GM12878 (cell line): ENCODE measurements around the gene MSL3. TPM values are rescaled to one million over a fixed set of nuclear protein-coding genes. Genes with fewer than 3 reads are reported as not detected.
A peak's percentile ranks its signal among the peaks of the same experiment; 100 is the strongest.

ENCODE experiments used
- ATAC-seq: fragments of 200-7000 bp; cut with Tn5 transposase; 3 replicates; pipeline ENCODE4 v1.9.1; 2020; ENCODE audit warnings: mild to moderate bottlenecking, moderate library complexity
- BruUV-seq: library from RNA; stranded (reverse); fragments of 400-500 nt; replicated peaks from 2 replicates; lab custom pipeline; 2021; lab: Mats Ljungman, UMichigan
- CTCF ChIA-PET: fragments of 300-600 bp; sonication (Branson Sonifier 250); formaldehyde crosslinking; extraction: SDS; loops from one replicate; lab custom pipeline; 2021; ENCODE audit warnings: inconsistent platforms; lab: Yijun Ruan, JAX
- POLR2A ChIA-PET: fragments of 350-600 bp; formaldehyde crosslinking; extraction: SDS; loops from one replicate; lab custom pipeline; 2021; ENCODE audit warnings: inconsistent platforms; lab: Charles Lee
- RAD21 ChIA-PET: fragments of 300-600 bp; sonication (Branson Sonifier 250); formaldehyde crosslinking; loops from one replicate; lab custom pipeline; 2023; ENCODE audit warnings: antibody characterized with exemption; ENCODE audit not compliant: unreplicated experiment; lab: Charles Lee
- SMC1A ChIA-PET: fragments of 300-600 bp; sonication (Branson Sonifier 250); formaldehyde crosslinking; loops from one replicate; lab custom pipeline; 2023; ENCODE audit not compliant: unreplicated experiment, uncharacterized antibody; lab: Charles Lee
- DNase-seq: peaks from one replicate; pipeline ENCODE4 v3.0.0-alpha.2; 2011; ENCODE audit warnings: low read depth, low spot score
- FAIRE-seq: peaks from 3 replicates; lab custom pipeline; 2011; peaks lifted over from hg19 to GRCh38; lab: Jason Lieb, UNC
- H2AFZ ChIP-seq: 2 replicates; pipeline ENCODE4 v1.6.0; 2011; ENCODE audit warnings: low read depth, low read length, control low read depth; ENCODE audit not compliant: control insufficient read depth
- H3K27ac ChIP-seq: 2 replicates; pipeline ENCODE4 v1.5.1; 2011; ENCODE audit warnings: control low read depth; ENCODE audit not compliant: control insufficient read depth, insufficient read depth
- H3K27me3 ChIP-seq, 2 experiments: replicated peaks in 1 of 2; 2 replicates each; pipeline versions ENCODE4 v1.6.0 to v1.6.1; 2011; ENCODE audit warnings: low read length in 1 of 2; ENCODE audit not compliant: control insufficient read depth in 2 of 2, insufficient read depth in 2 of 2
- H3K36me3 ChIP-seq, 2 experiments: 2 replicates each; pipeline ENCODE4 v1.5.1; 2011; ENCODE audit warnings: low read length in 1 of 2; ENCODE audit not compliant: control insufficient read depth in 2 of 2, insufficient read depth in 2 of 2
- H3K4me1 ChIP-seq: 2 replicates; pipeline ENCODE4 v1.6.1; 2011; ENCODE audit warnings: mild to moderate bottlenecking, low read length, moderate library complexity, mixed read lengths; ENCODE audit not compliant: control insufficient read depth, insufficient read depth
- H3K4me2 ChIP-seq: 2 replicates; pipeline ENCODE4 v1.6.0; 2011; ENCODE audit warnings: control low read depth; ENCODE audit not compliant: control insufficient read depth, insufficient read depth
- H3K4me3 ChIP-seq: fragments of 200-600 bp; sonication (generic); 2 replicates; pipeline ENCODE4 v1.5.1; 2016
- H3K79me2 ChIP-seq: 2 replicates; pipeline ENCODE4 v1.6.0; 2011; ENCODE audit warnings: low read length; ENCODE audit not compliant: control insufficient read depth, insufficient read depth
- H3K9ac ChIP-seq: 2 replicates; pipeline ENCODE4 v1.8.0; 2011; ENCODE audit warnings: low read length, control low read depth, mixed read lengths; ENCODE audit not compliant: control insufficient read depth, insufficient read depth
- H3K9me3 ChIP-seq: replicated peaks from 3 replicates; pipeline ENCODE4 v1.5.1; 2011; ENCODE audit warnings: mild to moderate bottlenecking, low read length; ENCODE audit not compliant: control insufficient read depth, insufficient read depth
- H4K20me1 ChIP-seq: 2 replicates; pipeline ENCODE4 v1.6.0; 2011; ENCODE audit not compliant: control insufficient read depth, insufficient read depth
- KDM1A ChIP-seq: fragments of 200-600 bp; sonication (generic); IDR thresholded peaks from 2 replicates; pipeline ENCODE4 v1.6.1; 2016; ENCODE audit warnings: borderline replicate concordance
- PAX5 ChIP-seq: IDR thresholded peaks from 2 replicates; pipeline ENCODE4 v1.6.1; 2011; ENCODE audit warnings: low read depth, low read length, borderline replicate concordance
- SUZ12 ChIP-seq: fragments of 200-600 bp; sonication (generic); IDR thresholded peaks from one replicate; pipeline ENCODE4 v1.6.1; 2018; ENCODE audit warnings: antibody characterized with exemption, mild to moderate bottlenecking; ENCODE audit not compliant: unreplicated experiment
- TCF12 ChIP-seq: IDR thresholded peaks from 2 replicates; pipeline ENCODE4 v1.6.1; 2011; ENCODE audit warnings: low read depth, mild to moderate bottlenecking, low read length
- TCF3 ChIP-seq: IDR thresholded peaks from 2 replicates; pipeline ENCODE4 v1.6.1; 2012; ENCODE audit warnings: low read depth, mild to moderate bottlenecking, low read length, borderline replicate concordance; ENCODE audit not compliant: insufficient read depth
- ZSCAN29 ChIP-seq: fragments of 450-650 bp; IDR thresholded peaks from 2 replicates; pipeline ENCODE4 v1.6.1; 2017; ENCODE audit warnings: mild to moderate bottlenecking, moderate library complexity
- WGBS: methylation state at CpG from one replicate; pipeline ENCODE4 v1.1.6; 2016; ENCODE audit warnings: low lambda C conversion rate; ENCODE audit not compliant: insufficient replicate concordance, insufficient coverage; ENCODE audit errors: missing lambda C conversion rate; 5-methylcytosine and 5-hydroxymethylcytosine counted together
- in situ Hi-C: fragments of 300-500 bp; cut with MboI; formaldehyde crosslinking; loops from 9 replicates; pipeline ENCODE4 v1.14.3; 2018; ENCODE audit warnings: mixed read lengths
- intact Hi-C: fragments of 100-400 bp; cut with micrococcal nuclease; formaldehyde crosslinking; loops from one replicate; pipeline ENCODE4 v1.14.2; 2022; ENCODE audit not compliant: unreplicated experiment
- polyA plus RNA-seq, 11 experiments: library from polyadenylated mRNA; depleted of rRNA in 4 of 11; unstranded in 6 of 11; stranded (reverse) in 5 of 11; fragments of >200 nt; fragmentation: Nextera tagmentation in 4 of 11; fragmentation: Illumina TruSeq in 1 of 11; extraction: Ambion mirVana in 4 of 11; extraction: Trizol in 1 of 11; gene quantifications; 1 replicate in 1 of 11; 2 replicates in 10 of 11; pipeline versions ENCODE4 v1.2.1 to v1.2.3, GENCODE V29; 2011 to 2016; ENCODE audit warnings: inconsistent platforms in 2 of 11, missing spikeins in 2 of 11, low read depth in 1 of 11
- total RNA-seq, 4 experiments: library from RNA; depleted of rRNA in 3 of 4; stranded (reverse); fragments of >200 nt in 3 of 4; fragmentation: Illumina TruSeq in 1 of 4; extraction: Trizol in 1 of 4; gene quantifications; 2 replicates each; pipeline versions ENCODE4 v1.2.1 to v1.2.3, GENCODE V29; 2013 to 2021
- TF ChIP-seq, protein P1 (sequence below): fragments of 450-650 bp; IDR thresholded peaks from 2 replicates; pipeline ENCODE4 v1.6.1; 2016; ENCODE audit warnings: mild to moderate bottlenecking, moderate library complexity, borderline replicate concordance

Gene MSL3
- total and polyA plus RNA-seq, 10 of the 15 experiments (the other 5 are each of a cell fraction or from before 2014, with no cell fraction given), result 28.4 to 438 (median 40.7) TPM

DNA sequence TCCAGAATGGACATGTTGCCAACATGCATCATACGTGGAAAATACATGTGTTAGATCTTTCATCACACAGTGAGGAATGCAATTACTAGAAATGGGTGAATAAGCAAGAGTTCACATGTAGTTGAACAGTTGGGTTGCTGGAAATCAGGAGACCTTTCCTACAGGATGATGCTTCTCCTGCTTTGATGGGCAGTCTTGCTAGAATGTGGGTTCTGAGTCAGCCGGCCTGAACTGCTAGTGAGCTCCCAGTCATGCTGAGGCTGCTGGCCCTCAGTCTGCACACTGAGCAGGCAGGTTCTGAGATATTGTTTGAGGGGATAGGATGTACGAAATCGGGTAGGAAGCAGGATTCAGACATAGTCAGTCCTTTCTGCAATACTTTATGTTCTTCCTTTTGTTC is 20.2 kb downstream of the MSL3 start:
- TF ChIP-seq SUZ12, result no peak
- ChIA-PET POLR2A (interaction anchor here (0.5 to 1.1 kb wide), 2 partner anchors 12 to 21 kb away, joined by 3 to 4 read pairs; no protein-coding TSS in a partner anchor), SMC1A (interaction anchor here (3.0 to 17.6 kb wide), 3 partner anchors 8 to 15 kb away, joined by 18 to 404 read pairs (median 46); no protein-coding TSS in a partner anchor), CTCF (interaction anchor here (0.9 to 2.8 kb wide), 4 partner anchors 11 to 924 kb away, joined by 3 to 17 read pairs (median 4); no protein-coding TSS in a partner anchor), RAD21 (interaction anchor here (0.8 to 1.3 kb wide), 2 partner anchors 27 to 126 kb away, joined by 3 read pairs; no protein-coding TSS in a partner anchor)
- Histone ChIP-seq H3K27me3 (no peaks in the 10 kb centered on the region), H3K9ac (no peak overlapping the region), H3K9me3 (no peaks in the 10 kb centered on the region), H3K79me2 (no peaks in the 10 kb centered on the region), H3K4me2 (no peak overlapping the region), H2AFZ (no peak overlapping the region), H3K4me1 (peaks cover 6% of the 10 kb centered on the region; the same call in 1 of the 2 replicates), H4K20me1 (no peaks in the 10 kb centered on the region), H3K4me3 (no peak overlapping the region), H3K27ac (no peak overlapping the region), H3K36me3 (peaks cover 0 to 3% of the 10 kb centered on the region in 2 experiments; a peak in 2 of 4 replicates)
- intact Hi-C loops, result no loop called here
- 43% methylated on average over 4 of the region's 4 CpGs for WGBS
- in situ Hi-C loops, result loop anchor here (10.0 to 25.0 kb wide), 2 partner anchors 633 to 1591 kb away; no protein-coding TSS in a partner anchor
- no peak for FAIRE-seq
- DNase-seq, result no peak
- ATAC-seq, result no peak
- no TSS peak for BruUV-seq

DNA sequence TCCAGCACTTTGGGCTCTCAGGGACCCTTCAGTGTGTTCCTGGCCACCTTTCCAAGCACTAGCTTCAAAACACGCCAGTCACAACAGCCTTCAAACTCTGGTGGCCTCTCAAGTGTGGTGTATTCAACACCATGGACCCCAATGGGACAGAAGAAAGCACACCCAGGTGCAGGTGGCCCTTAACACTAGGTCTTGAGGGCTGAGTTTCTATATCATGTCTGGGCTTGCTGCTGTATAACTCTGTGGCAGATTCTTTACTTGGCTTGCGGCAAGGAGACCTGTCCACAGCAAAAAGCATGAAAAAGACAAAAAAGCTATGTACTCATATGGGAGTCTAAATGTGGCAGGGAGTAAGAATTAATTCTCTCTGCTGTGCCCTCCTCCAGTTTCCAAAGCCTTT is 23.1 kb downstream of the MSL3 start:
- H3K27ac ChIP-seq, result no peak overlapping the region
- no peaks in the 10 kb centered on the region for H3K4me1 ChIP-seq
- WGBS, result 53% methylated on average over 2 of the region's 2 CpGs
- no peak overlapping the region for H2AFZ ChIP-seq
- H3K27me3 ChIP-seq, result no peaks in the 10 kb centered on the region
- no peaks in the 10 kb centered on the region for H3K36me3 ChIP-seq
- POLR2A ChIA-PET, result interaction anchor here (0.8 to 2.3 kb wide), 3 partner anchors 9 to 14 kb away, joined by 4 to 8 read pairs (median 8); no protein-coding TSS in a partner anchor
- FAIRE-seq (no peak), ATAC-seq (peak; percentile 51), DNase-seq (no peak)
- no peaks in the 10 kb centered on the region for H3K79me2 ChIP-seq
- intact Hi-C loops, result no loop called here
- CTCF ChIA-PET, result interaction anchor here (0.7 to 2.6 kb wide), 2 partner anchors 10 kb away, joined by 3 to 21 read pairs; no protein-coding TSS in a partner anchor
- no peaks in the 10 kb centered on the region for H4K20me1 ChIP-seq
- no TSS peak for BruUV-seq
- TF ChIP-seq TCF12 (0 out of 2 replicates have a peak, but pooled peaks have one; percentile 22), KDM1A (no peak), ZSCAN29 (no peak), PAX5 (no peak), TCF3 (no peak)
- TF ChIP-seq, protein P1, sequence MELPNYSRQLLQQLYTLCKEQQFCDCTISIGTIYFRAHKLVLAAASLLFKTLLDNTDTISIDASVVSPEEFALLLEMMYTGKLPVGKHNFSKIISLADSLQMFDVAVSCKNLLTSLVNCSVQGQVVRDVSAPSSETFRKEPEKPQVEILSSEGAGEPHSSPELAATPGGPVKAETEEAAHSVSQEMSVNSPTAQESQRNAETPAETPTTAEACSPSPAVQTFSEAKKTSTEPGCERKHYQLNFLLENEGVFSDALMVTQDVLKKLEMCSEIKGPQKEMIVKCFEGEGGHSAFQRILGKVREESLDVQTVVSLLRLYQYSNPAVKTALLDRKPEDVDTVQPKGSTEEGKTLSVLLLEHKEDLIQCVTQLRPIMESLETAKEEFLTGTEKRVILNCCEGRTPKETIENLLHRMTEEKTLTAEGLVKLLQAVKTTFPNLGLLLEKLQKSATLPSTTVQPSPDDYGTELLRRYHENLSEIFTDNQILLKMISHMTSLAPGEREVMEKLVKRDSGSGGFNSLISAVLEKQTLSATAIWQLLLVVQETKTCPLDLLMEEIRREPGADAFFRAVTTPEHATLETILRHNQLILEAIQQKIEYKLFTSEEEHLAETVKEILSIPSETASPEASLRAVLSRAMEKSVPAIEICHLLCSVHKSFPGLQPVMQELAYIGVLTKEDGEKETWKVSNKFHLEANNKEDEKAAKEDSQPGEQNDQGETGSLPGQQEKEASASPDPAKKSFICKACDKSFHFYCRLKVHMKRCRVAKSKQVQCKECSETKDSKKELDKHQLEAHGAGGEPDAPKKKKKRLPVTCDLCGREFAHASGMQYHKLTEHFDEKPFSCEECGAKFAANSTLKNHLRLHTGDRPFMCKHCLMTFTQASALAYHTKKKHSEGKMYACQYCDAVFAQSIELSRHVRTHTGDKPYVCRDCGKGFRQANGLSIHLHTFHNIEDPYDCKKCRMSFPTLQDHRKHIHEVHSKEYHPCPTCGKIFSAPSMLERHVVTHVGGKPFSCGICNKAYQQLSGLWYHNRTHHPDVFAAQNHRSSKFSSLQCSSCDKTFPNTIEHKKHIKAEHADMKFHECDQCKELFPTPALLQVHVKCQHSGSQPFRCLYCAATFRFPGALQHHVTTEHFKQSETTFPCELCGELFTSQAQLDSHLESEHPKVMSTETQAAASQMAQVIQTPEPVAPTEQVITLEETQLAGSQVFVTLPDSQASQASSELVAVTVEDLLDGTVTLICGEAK, result no peak
- RAD21 ChIA-PET, result interaction anchor here (4.1 to 14.8 kb wide), 2 partner anchors 12 to 13 kb away, joined by 17 to 428 read pairs; no protein-coding TSS in a partner anchor
- H3K4me3 ChIP-seq, result no peak overlapping the region
- SMC1A ChIA-PET, result interaction anchor here (7.1 to 17.6 kb wide), 2 partner anchors 11 to 12 kb away, joined by 46 to 404 read pairs; no protein-coding TSS in a partner anchor
- no peaks in the 10 kb centered on the region for H3K9me3 ChIP-seq
- in situ Hi-C loops, result loop anchor here (5.0 to 25.0 kb wide), 2 partner anchors 126 to 1594 kb away; no protein-coding TSS in a partner anchor
- no peak overlapping the region for H3K9ac ChIP-seq
- H3K4me2 ChIP-seq, result no peak overlapping the region
